Measurements from ENCODE around the gene MAML1.
"Not testable (repeated sequence)": the region's sequence is repeated elsewhere in the genome, so short reads cannot be mapped to it uniquely, and the experiment has no call there.

Gene MAML1, protein sequence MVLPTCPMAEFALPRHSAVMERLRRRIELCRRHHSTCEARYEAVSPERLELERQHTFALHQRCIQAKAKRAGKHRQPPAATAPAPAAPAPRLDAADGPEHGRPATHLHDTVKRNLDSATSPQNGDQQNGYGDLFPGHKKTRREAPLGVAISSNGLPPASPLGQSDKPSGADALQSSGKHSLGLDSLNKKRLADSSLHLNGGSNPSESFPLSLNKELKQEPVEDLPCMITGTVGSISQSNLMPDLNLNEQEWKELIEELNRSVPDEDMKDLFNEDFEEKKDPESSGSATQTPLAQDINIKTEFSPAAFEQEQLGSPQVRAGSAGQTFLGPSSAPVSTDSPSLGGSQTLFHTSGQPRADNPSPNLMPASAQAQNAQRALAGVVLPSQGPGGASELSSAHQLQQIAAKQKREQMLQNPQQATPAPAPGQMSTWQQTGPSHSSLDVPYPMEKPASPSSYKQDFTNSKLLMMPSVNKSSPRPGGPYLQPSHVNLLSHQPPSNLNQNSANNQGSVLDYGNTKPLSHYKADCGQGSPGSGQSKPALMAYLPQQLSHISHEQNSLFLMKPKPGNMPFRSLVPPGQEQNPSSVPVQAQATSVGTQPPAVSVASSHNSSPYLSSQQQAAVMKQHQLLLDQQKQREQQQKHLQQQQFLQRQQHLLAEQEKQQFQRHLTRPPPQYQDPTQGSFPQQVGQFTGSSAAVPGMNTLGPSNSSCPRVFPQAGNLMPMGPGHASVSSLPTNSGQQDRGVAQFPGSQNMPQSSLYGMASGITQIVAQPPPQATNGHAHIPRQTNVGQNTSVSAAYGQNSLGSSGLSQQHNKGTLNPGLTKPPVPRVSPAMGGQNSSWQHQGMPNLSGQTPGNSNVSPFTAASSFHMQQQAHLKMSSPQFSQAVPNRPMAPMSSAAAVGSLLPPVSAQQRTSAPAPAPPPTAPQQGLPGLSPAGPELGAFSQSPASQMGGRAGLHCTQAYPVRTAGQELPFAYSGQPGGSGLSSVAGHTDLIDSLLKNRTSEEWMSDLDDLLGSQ

DNA sequence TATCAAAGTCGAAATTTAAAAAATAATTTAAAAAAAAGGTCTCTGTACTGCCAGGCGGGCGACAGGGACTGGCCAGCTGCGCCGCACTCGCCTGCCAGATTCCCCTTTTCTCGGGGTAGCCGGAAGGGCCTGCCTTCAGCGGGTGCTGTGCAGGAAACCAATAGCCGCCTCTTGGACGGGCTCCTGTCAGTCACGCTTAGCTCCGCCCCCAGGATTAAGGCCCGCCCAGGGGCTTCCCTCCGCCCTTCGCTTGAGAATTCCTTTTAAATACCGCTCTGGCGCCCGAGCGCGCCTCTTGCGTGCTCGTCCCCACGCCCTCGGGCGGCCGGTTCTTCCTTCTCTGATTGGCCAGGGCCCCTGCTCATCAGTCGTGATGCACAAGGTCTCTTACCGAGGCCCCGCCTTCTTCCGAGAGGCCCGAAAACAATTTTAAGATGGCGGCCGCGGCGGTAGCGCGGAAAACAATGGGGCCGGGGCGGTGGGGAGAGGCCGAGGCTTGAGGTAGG is at the start of gene MAML1:
Gene MAML1, plus strand, starts transcription at position 411 of the 506 bp plus-strand sequence. CDS start 291 bp downstream, outside the sequence.
- H3K27me3 Mint-ChIP-seq (ENCODE audit: low read depth, poor library complexity) = peaks cover 4% of the 10 kb centered on the region
- H3K9me3 Mint-ChIP-seq = no peaks in the 10 kb centered on the region
- TF ChIP-seq CTCF (IDR thresholded peaks at IDR 0.05) = no peak
- H3K4me1 Mint-ChIP-seq = peaks cover 16% of the 10 kb centered on the region
- peak; percentile 99 for DNase-seq
- peak within 1 kb of the TSS; percentile 96 for H3K27ac Mint-ChIP-seq
- peak within 1 kb of the TSS; percentile 97 for H3K4me3 Mint-ChIP-seq
- H3K36me3 Mint-ChIP-seq (ENCODE audit: low read depth) = peaks cover 47% of the 10 kb centered on the region

DNA sequence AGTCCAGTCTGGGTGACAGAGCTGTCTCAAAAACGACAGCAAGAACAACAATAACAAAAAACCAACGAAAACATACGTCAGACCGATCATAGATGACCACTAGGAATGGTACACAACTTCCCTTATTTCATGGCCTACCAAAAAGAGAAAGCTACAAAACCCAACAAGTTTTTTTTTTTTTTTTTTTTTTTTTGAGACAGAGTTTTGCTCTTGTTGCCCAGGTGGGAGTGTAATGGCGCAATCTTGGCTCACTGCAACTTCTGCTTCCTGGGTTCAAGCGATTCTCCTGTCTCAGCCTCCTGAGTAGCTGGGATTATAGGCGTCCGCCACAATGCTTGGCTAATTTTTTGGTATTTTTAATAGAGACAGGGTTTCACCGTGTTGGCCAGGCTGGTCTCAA is 43.4 kb upstream of the MAML1 start:
- not testable (repeated sequence) for H3K9me3 Mint-ChIP-seq; H3K4me3 Mint-ChIP-seq; H3K27ac Mint-ChIP-seq; H3K27me3 Mint-ChIP-seq (ENCODE audit: low read depth, poor library complexity); DNase-seq; H3K4me1 Mint-ChIP-seq; H3K36me3 Mint-ChIP-seq (ENCODE audit: low read depth)

DNA sequence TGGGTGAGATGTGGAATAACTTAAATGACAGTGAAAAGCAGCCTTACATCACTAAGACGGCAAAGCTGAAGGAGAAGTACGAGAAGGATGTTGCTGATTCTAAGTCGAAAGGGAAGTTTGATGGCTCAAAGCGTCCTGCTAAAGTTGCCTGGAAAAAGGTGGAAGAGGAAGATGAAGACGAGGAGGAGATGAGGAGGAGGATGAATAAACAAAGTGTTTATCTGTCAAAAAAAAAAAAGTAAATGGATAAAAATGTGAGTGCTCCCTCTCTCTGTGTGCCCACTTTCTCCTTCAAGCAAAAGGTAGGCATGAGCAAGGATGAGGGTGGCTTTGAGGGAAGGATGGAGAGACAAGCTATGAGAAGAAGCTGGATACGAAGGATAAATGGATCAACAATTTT is 38.1 kb upstream of the MAML1 start:
- no peak for DNase-seq
- TF ChIP-seq CTCF (IDR thresholded peaks at IDR 0.05) = no peak
- H3K27me3 Mint-ChIP-seq (ENCODE audit: low read depth, poor library complexity) = no peaks in the 10 kb centered on the region

DNA sequence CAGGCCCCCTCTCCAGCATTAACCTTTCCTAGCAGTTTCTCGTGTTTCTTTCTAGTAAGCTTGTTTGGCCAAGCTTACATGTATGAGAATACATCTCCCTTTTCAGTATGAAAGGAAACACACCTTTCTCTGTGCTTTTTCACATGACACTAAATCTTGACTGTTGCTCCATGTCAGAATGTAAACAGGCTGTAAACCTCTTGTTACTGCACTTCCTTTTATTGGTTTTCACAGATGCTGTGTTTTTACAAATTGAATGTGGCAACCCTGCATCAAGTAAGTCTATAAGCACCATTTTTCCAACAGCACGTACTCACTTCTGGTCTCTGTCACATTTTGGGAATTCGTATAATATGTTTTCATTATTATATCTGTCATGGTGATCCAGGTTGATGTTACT is 36.0 kb upstream of the MAML1 start:
- TF ChIP-seq CTCF (IDR thresholded peaks at IDR 0.05) = no peak
- no peak for DNase-seq
- Mint-ChIP-seq H3K27ac (no peak overlapping the region), H3K27me3 (ENCODE audit: low read depth, poor library complexity) (no peaks in the 10 kb centered on the region), H3K36me3 (ENCODE audit: low read depth) (peaks cover 16% of the 10 kb centered on the region), H3K4me1 (peaks cover 50% of the 10 kb centered on the region), H3K9me3 (no peaks in the 10 kb centered on the region), H3K4me3 (no peak overlapping the region)

More for the DNA sequence above, 38.1 kb upstream of the MAML1 start:
- no peak overlapping the region for H3K27ac Mint-ChIP-seq
- peaks cover 38% of the 10 kb centered on the region for H3K4me1 Mint-ChIP-seq
- H3K9me3 Mint-ChIP-seq = no peaks in the 10 kb centered on the region
- peaks cover 6% of the 10 kb centered on the region for H3K36me3 Mint-ChIP-seq (ENCODE audit: low read depth)
- H3K4me3 Mint-ChIP-seq = no peak overlapping the region

- DNase-seq = no peak
- H3K27me3 Mint-ChIP-seq (ENCODE audit: low read depth, poor library complexity) = no peaks in the 10 kb centered on the region
- peaks cover 51% of the 10 kb centered on the region for H3K4me1 Mint-ChIP-seq
- peaks cover 19% of the 10 kb centered on the region for H3K36me3 Mint-ChIP-seq (ENCODE audit: low read depth)
- H3K9me3 Mint-ChIP-seq = peaks cover 3% of the 10 kb centered on the region
- no peak for TF ChIP-seq CTCF (IDR thresholded peaks at IDR 0.05)
- H3K4me3 Mint-ChIP-seq = peak overlapping the region; percentile 98
- no peak overlapping the region for H3K27ac Mint-ChIP-seq
Observed at GRCh38 chr5:179697108-179697507, 35.5 kb upstream of the MAML1 start.

- Mint-ChIP-seq H3K4me1 (peaks cover 55% of the 10 kb centered on the region), H3K27ac (peak overlapping the region; percentile 99), H3K36me3 (ENCODE audit: low read depth) (peaks cover 24% of the 10 kb centered on the region), H3K4me3 (peak overlapping the region; percentile 98)
- not testable (repeated sequence) for H3K9me3 Mint-ChIP-seq; H3K27me3 Mint-ChIP-seq (ENCODE audit: low read depth, poor library complexity); DNase-seq
Observed at GRCh38 chr5:179697543-179697942, 35.1 kb upstream of the MAML1 start.
